Upper lobe of right lung (tissue), 1 donor: ENCODE measurements around the gene EXD3. TPM values are rescaled to one million over a fixed set of nuclear protein-coding genes. Genes with fewer than 3 reads are reported as not detected.

Experiments used
- ATAC-seq: fragments of 200-7000 bp; cut with Tn5 transposase; one replicate; pipeline ENCODE4 v1.9.1; 2020; ENCODE audit warnings: mild to moderate bottlenecking, moderate library complexity
- DNase-seq: peaks from one replicate; pipeline ENCODE4 v3.0.0-alpha.2; 2020
- H3K27ac ChIP-seq: fragments of 200-600 bp; one replicate; pipeline ENCODE4 v1.8.0; 2022
- H3K27me3 ChIP-seq: fragments of 200-600 bp; one replicate; pipeline ENCODE4 v1.8.0; 2022; ENCODE audit warnings: mild to moderate bottlenecking
- H3K36me3 ChIP-seq: fragments of 200-600 bp; one replicate; pipeline ENCODE4 v1.8.0; 2022
- H3K4me1 ChIP-seq: fragments of 200-600 bp; one replicate; pipeline ENCODE4 v1.8.0; 2022
- H3K4me3 ChIP-seq: fragments of 200-600 bp; one replicate; pipeline ENCODE4 v1.8.0; 2022; ENCODE audit warnings: mild to moderate bottlenecking
- H3K9me3 ChIP-seq: fragments of 200-600 bp; one replicate; pipeline ENCODE4 v1.8.0; 2022
- intact Hi-C: fragments of 100-400 bp; cut with DNase I; formaldehyde crosslinking; loops from one replicate; pipeline ENCODE4 v1.11.0; 2022
- total RNA-seq: library from RNA; stranded (reverse); fragmentation: NEBNext Ultra II Directional; extraction: Animal tissue kit (Norgen Biotek cat#: 25700); gene quantifications from one replicate; pipeline ENCODE4 v1.2.1, GENCODE V29; 2021
- TF ChIP-seq, protein P1 (sequence below): fragments of 200-600 bp; IDR thresholded peaks from one replicate; pipeline ENCODE4 v1.8.0; 2022; ENCODE audit warnings: antibody characterized with exemption
- donor health status: DM: no; HTN: yes; CAD: no; lungs with severe emphysema.

Gene EXD3
- total RNA-seq, 1 donor from 2014 or later = 27.3 TPM

DNA sequence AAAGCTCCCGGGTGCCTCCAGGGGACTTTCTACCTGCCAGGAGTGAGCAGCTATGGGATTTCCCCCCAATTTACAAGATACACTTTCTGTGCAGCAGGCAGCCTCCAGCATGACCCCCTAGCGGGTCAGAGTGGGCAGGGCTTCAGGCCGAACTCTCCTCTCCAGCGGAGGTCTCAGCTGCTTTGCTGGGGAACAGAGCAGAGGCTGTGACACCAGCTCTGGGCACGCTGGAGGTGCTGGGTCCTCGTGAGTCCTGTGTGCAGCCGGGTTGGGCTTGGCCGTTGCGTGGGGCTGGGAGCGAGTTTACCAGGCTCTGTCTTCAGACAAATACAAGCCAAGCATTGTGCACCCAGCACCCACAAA lies 123.8 kb downstream of the EXD3 start:
- Histone ChIP-seq H3K4me3 (peak overlapping the region; percentile 55), H3K27me3 (peaks cover 30% of the 10 kb centered on the region)
- TF ChIP-seq, protein P1, sequence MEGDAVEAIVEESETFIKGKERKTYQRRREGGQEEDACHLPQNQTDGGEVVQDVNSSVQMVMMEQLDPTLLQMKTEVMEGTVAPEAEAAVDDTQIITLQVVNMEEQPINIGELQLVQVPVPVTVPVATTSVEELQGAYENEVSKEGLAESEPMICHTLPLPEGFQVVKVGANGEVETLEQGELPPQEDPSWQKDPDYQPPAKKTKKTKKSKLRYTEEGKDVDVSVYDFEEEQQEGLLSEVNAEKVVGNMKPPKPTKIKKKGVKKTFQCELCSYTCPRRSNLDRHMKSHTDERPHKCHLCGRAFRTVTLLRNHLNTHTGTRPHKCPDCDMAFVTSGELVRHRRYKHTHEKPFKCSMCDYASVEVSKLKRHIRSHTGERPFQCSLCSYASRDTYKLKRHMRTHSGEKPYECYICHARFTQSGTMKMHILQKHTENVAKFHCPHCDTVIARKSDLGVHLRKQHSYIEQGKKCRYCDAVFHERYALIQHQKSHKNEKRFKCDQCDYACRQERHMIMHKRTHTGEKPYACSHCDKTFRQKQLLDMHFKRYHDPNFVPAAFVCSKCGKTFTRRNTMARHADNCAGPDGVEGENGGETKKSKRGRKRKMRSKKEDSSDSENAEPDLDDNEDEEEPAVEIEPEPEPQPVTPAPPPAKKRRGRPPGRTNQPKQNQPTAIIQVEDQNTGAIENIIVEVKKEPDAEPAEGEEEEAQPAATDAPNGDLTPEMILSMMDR = no peak

DNA sequence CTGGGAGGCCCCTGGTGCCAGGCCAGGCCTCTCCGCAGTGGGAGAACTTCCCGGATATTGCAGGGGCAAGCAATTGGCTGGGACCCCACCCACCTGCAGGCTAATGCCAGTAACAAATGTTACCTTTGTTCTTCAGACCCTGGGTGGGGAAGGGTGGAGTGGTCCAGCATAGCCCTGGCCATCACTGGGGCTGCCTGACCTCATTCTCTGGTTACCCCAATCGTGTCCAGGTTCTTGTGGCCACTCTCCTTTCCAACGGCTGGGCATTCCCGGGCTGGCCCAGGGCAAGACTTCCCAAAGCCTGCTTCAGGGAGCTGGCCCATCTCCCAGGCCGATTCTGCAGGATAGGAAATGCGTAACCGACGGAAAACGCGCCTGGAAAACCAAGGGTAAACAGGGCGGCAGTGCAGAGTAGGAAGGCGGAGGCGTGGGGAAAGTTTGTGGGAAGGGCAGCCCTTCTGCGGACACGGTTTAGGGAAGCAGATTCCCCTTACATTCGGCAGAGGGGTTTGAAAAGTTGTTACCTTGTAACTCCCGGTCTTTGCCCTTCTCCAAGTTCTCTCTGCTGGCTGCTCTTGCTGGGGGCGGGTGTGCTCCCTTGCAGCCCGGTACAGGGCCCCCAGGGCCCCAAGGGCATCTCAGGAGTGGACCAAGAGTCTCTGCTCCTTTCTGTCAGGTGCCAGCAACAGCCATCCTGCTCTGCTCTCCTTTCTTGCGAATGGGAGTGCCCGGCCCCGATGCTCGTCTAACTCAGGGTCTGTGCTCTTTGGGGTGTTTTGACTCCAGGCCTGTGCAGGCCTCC lies 124.4 kb downstream of the EXD3 start:
- intact Hi-C loops = loop anchor here (10.0 kb wide), 1 partner anchor 106 kb away; no protein-coding TSS in a partner anchor
- TF ChIP-seq, protein P1 = no peak
- DNase-seq (peak; percentile 64), ATAC-seq (no peak)
- H3K4me1 ChIP-seq = peaks cover 34% of the 10 kb centered on the region
- no peaks in the 10 kb centered on the region for H3K36me3 ChIP-seq
- H3K27me3 ChIP-seq = peaks cover 30% of the 10 kb centered on the region
- no peaks in the 10 kb centered on the region for H3K9me3 ChIP-seq
- H3K27ac ChIP-seq = peak overlapping the region; percentile 30
- H3K4me3 ChIP-seq = peak overlapping the region; percentile 55

More for the DNA sequence above, 123.8 kb downstream of the EXD3 start:
- DNase-seq (no peak), ATAC-seq (no peak)
- Histone ChIP-seq H3K36me3 (no peaks in the 10 kb centered on the region), H3K9me3 (no peaks in the 10 kb centered on the region), H3K4me1 (peaks cover 39% of the 10 kb centered on the region), H3K27ac (no peak overlapping the region)
- intact Hi-C loops = loop anchor here (10.0 kb wide), 1 partner anchor 106 kb away; no protein-coding TSS in a partner anchor

DNA sequence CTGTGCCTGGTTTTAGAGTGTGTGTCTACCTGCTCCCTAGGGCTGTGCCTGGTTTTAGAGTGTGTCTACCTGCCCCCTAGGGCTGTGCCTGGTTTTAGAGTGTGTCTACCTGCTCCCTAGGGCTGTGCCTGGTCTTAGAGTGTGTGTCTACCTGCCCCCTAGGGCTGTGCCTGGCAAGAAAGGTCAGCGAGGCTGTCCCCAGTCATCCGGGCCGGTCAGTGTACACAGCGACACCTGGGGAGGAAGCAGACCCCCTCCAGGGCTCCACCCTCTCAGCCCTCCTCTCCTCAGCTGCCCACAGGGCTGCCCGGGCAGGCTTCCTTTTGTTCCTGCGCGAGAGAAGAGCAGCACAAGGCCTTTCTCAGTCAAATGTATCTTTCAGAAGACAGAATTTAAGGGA lies 125.0 kb downstream of the EXD3 start:
- Histone ChIP-seq H3K27ac (peak overlapping the region; percentile 30), H3K36me3 (no peaks in the 10 kb centered on the region), H3K4me3 (no peak overlapping the region), H3K27me3 (peaks cover 30% of the 10 kb centered on the region), H3K4me1 (peaks cover 32% of the 10 kb centered on the region), H3K9me3 (no peaks in the 10 kb centered on the region)
- intact Hi-C loops = loop anchor here (10.0 kb wide), 1 partner anchor 107 kb away; no protein-coding TSS in a partner anchor
- TF ChIP-seq, protein P1 = no peak
- DNase-seq (peak; percentile 59), ATAC-seq (no peak)

DNA sequence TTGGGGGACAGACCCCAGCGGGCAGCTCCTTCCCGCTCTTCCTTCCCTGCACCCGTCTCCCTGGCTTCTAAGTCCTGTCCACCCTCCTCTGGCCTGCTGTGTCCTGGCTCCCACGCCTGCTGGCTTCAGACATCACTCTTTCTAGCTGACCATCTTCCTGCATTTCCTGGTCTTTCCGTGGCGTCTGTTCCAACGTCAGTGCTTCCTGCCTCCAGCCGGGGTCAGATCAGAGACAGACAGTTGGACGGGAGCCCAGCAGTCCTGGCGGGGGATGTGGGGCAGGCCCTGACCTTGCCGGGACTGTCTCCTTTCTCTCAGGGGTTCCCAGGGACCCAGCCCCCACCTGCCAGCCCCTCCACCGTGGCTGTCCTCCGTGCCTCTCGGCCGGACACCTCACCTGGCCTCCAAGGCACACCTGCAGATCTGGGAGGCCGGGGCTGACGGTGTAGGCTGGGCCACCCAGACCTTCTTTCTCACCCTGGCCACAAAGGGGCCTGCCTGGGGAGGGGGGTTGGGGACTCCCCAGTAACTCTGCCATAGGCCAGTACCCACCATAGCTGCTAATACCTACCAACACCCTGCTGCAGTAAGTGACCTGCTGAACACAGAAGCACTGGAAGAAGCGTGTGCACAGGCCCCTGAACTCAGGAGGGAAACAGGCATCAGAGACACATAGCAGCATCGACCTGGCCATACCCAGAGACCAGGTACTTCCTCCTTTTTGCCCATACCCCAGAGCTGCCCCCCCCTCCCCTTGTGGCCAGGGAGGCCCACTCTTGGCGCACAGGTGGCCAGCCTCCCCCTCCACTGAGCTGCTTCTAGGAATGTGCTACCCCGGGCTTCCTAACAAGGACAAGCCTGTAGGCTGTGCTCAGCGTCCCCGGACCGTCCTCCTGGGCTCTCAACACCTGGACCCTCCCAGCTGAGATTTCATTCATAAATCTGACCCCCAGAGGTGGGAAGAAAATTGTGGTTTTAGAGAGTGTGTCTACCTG lies 126.0 kb downstream of the EXD3 start:
- ATAC-seq = peak; percentile 1
- DNase-seq = peak; percentile 69

More for the DNA sequence above, 126.0 kb downstream of the EXD3 start:
- H3K36me3 ChIP-seq = no peaks in the 10 kb centered on the region
- no peaks in the 10 kb centered on the region for H3K9me3 ChIP-seq
- H3K27me3 ChIP-seq = peaks cover 30% of the 10 kb centered on the region
- peaks cover 27% of the 10 kb centered on the region for H3K4me1 ChIP-seq
- peak overlapping the region; percentile 72 for H3K27ac ChIP-seq
- TF ChIP-seq, protein P1 = no peak
- H3K4me3 ChIP-seq = peak overlapping the region; percentile 45
- intact Hi-C loops = loop anchor here (10.0 kb wide), 1 partner anchor 108 kb away; no protein-coding TSS in a partner anchor
